GM19193 (cell line): ENCODE measurements around the gene HIVEP3.

Experiments
- POLR2A ChIP-seq: IDR thresholded peaks from 4 replicates; pipeline ENCODE4 v1.6.1; 2011; ENCODE audit not compliant: insufficient read depth, insufficient read length; ENCODE audit errors: extremely low read depth

HIVEP3 gene

DNA sequence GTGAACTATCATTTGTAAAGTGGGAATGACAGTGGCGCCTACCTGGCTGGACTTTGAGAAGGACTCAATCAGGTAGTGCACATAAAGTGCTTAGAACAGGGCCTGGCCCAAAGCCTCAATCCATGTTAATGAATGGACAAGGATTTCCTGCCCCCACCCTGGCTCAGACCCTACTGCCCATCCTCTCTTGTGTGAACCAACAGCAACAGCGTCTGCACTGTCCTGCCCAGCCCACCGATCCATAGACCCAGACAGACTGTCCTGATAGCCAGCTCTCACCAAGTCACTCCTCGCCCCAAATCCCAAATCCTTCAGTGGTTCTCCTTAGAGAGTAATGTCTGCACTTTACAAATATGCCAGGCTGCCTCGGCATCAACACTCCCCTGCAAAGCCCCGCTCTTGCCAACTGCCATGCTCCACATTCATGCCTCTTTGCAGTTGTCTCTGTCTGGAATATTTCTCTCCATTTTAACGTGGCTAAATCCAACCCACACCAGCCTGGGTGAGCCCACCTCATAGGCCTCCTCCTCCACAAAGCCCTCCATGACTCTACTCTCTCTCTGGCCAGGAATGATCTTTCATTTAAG is 276.7 kb downstream of the HIVEP3 start:
- TF ChIP-seq POLR2A, result no peak

DNA sequence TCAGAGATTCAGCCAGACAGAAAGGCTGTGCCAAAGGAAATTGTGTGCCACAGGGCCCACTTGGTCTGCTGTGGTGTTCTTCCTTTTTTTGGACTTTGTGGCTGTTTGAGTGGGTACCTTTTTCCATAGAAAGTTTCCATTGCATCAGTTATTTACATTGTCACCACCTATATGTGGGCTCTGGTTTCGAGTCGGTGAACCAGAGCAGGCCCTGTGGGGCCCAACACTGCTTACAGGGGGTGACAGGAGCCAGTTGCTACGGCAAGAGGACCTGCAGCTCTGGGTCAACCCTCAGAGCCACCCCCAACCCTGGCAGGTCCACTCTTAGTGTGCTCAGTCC is 277.3 kb downstream of the HIVEP3 start:
- TF ChIP-seq POLR2A, result no peak

GRCh38 chr1:41640756-41641474 is 277.8 kb downstream of the HIVEP3 start:
- no peak for TF ChIP-seq POLR2A

GRCh38 chr1:41640141-41640751 is 278.5 kb downstream of the HIVEP3 start:
- TF ChIP-seq POLR2A, result no peak

- TF ChIP-seq POLR2A, result no peak
These were observed 279.3 kb downstream of the HIVEP3 start for GRCh38 chr1:41639332-41639936.

- TF ChIP-seq POLR2A, result no peak
These were observed 280.4 kb downstream of the HIVEP3 start for GRCh38 chr1:41638086-41639024.

DNA sequence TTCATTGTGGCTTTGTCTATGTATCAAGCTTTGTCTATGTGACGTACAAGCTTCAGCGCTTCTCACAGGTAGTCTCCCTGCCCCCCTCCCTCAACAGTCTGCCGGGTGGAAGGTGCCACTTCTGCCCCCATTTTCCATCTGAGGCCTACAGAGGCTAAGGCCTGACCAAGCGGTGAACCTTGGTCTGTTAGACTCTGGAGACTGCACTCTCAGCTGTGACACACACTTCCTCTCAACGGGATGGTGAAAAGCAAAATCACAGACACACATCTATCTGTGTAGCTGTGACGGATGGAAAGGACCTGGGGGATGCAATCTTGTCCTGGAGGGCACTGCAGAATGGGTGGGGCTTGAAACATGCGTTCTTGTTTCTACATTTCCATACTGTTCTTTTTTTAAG is 281.4 kb downstream of the HIVEP3 start:
- TF ChIP-seq POLR2A, result no peak

DNA sequence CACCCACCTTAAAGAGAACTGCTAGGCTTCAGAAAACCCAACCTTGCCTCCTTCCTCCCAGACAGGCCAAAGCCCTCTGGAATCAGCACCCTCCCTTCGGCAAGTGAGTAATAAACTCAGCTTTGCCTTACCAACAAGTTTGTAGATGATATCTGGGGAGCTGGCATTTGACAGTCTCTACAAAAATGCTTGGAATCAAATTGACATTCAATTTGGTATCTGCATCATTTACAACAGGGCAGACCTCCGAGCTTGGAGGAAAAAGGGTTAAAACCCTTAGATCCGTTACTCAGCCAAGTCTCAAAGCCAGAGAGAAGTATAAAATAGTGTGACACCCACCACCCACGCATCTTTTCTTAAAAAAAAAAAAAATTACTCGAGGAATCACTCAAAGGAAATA is 285.0 kb downstream of the HIVEP3 start:
- no peak for TF ChIP-seq POLR2A

GRCh38 chr1:41632781-41633575 is 285.7 kb downstream of the HIVEP3 start:
- no peak for TF ChIP-seq POLR2A

DNA sequence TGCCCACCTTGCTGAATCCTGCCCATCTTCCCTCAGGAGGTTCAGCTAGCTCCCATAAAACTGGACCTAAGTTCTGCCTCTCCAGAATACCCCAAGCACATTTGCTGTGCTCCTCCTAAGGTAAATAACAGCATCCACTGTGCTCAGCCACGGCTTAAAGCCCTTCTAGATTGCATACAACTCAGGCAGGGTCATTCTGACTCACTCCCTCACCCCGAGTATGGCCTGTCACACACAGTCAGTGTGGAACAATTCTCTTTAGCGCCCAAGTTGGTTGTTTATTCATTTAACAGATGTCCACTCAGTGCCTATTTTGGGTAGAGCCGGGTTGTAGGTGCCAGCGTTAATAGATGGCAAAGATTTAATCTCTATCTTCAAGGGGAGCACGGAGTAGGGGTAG is 286.8 kb downstream of the HIVEP3 start:
- no peak for TF ChIP-seq POLR2A

DNA sequence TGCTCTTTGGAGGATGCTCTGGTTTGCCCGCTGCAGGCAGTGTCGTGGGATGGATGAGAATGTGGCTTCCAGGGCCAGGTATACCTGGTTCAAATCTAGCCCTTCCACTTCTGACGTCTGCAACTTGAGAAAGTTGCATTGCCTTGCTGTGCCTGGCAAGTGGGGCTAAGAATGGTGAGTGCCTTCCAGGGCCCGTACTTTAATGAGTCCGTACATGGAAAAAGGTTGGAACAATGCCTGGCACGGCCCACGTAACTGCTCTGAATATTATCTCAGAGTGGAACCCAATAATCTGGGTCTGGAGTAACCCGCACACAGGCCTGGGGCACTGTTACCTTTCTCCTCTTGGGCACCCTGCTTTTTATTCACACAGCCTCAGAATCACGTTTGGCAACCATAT is 287.6 kb downstream of the HIVEP3 start:
- TF ChIP-seq POLR2A, result no peak

DNA sequence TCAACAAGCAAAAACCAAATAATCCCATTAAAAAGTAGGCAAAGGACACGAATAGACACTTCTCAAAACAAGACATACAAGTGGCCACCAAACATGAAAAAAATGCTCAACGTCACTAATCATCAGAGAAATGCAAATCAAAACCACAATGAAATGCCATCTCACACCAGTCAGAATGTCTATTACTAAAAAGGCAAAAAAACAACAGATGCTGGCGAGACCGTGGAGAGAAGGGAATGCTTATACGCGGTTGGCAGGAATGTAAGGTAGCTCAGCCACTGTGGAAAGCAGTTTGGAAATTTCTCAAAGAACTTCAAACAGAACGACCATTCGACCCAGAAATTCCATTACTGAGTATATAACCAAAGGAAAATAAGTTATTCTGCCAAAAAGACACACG is 289.2 kb downstream of the HIVEP3 start:
- no peak for TF ChIP-seq POLR2A

DNA sequence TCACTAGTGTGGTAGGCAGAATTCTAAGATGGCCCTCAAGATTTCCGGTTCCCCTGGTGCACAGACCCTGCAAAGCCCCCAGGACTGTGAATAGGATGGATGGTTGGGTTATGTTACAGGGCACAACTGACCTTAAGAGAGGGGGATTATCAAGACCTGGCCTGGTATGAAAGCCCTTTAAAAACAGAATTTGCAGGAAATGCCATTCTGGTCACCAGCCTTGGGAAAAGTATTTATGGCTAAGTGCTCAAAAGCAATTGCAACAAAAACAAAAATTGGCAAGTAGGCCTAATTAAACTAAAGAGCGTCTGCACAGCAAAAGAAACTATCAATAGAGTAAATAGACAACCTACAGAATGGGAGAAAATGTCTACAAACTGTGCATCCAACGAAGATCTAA is 289.6 kb downstream of the HIVEP3 start:
- TF ChIP-seq POLR2A, result no peak
